Thymus (tissue), 14 donors: ENCODE measurements around the gene KCNE1. TPM values are rescaled to one million over a fixed set of nuclear protein-coding genes. Genes with fewer than 3 reads are reported as not detected.
"Not testable (repeated sequence)": the region's sequence is repeated elsewhere in the genome, so short reads cannot be mapped to it uniquely, and the experiment has no call there.

Experiments used
- DNase-seq, 9 donors: peaks; one replicate each; pipeline ENCODE4 v3.0.0-alpha.2; 2013; ENCODE audit warnings: low spot score in 9 of 9, low read depth in 6 of 9, missing footprints in 1 of 9
- H3K27ac ChIP-seq, 2 donors: one replicate each; pipeline ENCODE4 v1.5.1; 2013; ENCODE audit warnings: control low read depth in 1 of 2, low read depth in 1 of 2, low read length in 1 of 2, mild to moderate bottlenecking in 1 of 2, moderate library complexity in 1 of 2
- H3K27me3 ChIP-seq, 2 donors: one replicate each; pipeline ENCODE4 v1.5.1; 2013; ENCODE audit warnings: low read length in 1 of 2; ENCODE audit not compliant: control insufficient read depth in 2 of 2, insufficient read depth in 1 of 2
- H3K36me3 ChIP-seq, 2 donors: one replicate each; pipeline ENCODE4 v1.5.1; 2013; ENCODE audit warnings: low read length in 1 of 2, mild to moderate bottlenecking in 1 of 2, moderate library complexity in 1 of 2; ENCODE audit not compliant: control insufficient read depth in 2 of 2, insufficient read depth in 2 of 2
- H3K4me1 ChIP-seq, 2 donors: one replicate each; pipeline ENCODE4 v1.5.1; 2013; ENCODE audit warnings: low read length in 2 of 2; ENCODE audit not compliant: control insufficient read depth in 2 of 2, insufficient read depth in 2 of 2
- H3K4me3 ChIP-seq, 2 donors: one replicate each; pipeline ENCODE4 v1.5.1; 2013; ENCODE audit warnings: low read length in 2 of 2, control low read depth in 1 of 2, mild to moderate bottlenecking in 1 of 2
- H3K9me3 ChIP-seq, 2 donors: one replicate each; pipeline ENCODE4 v1.5.1; 2013; ENCODE audit warnings: low read length in 1 of 2, mild to moderate bottlenecking in 1 of 2; ENCODE audit not compliant: control insufficient read depth in 2 of 2, insufficient read depth in 1 of 2
- WGBS: extraction: QIAGEN DNeasy Blood & Tissue Kit; methylation state at CpG from one replicate; pipeline ENCODE4 v1.1.7; 2013; 5-methylcytosine and 5-hydroxymethylcytosine counted together
- long read RNA-seq, 10 donors: transcript quantifications; one replicate each; lab custom pipeline, GENCODE V29; 2026
- polyA plus RNA-seq: library from polyadenylated mRNA; stranded (reverse); fragments of 200-250 nt; gene quantifications from one replicate; pipeline ENCODE4 v1.2.3, GENCODE V29; 2013
- total RNA-seq: library from RNA; stranded (reverse); fragments of 120-200 nt; gene quantifications from one replicate; pipeline ENCODE4 v1.2.4, GENCODE V29; 2013
- donor health status: healthy.

KCNE1 gene
- total RNA-seq (0.19 TPM), polyA plus RNA-seq (0.94 TPM)
- long read RNA-seq, donor 1 = 0 reads
- long read RNA-seq, donor 2 = 0 reads
- long read RNA-seq, donor 3 = 0 reads
- long read RNA-seq, donor 4 = 0 reads
- long read RNA-seq, donor 5 = 0 reads
- long read RNA-seq, donor 6 = 0 reads
- long read RNA-seq, donor 7 = 0 reads
- long read RNA-seq, donor 8 = 0 reads
- long read RNA-seq, donor 9 = 0 reads
- long read RNA-seq, donor 10 = 0 reads

DNA sequence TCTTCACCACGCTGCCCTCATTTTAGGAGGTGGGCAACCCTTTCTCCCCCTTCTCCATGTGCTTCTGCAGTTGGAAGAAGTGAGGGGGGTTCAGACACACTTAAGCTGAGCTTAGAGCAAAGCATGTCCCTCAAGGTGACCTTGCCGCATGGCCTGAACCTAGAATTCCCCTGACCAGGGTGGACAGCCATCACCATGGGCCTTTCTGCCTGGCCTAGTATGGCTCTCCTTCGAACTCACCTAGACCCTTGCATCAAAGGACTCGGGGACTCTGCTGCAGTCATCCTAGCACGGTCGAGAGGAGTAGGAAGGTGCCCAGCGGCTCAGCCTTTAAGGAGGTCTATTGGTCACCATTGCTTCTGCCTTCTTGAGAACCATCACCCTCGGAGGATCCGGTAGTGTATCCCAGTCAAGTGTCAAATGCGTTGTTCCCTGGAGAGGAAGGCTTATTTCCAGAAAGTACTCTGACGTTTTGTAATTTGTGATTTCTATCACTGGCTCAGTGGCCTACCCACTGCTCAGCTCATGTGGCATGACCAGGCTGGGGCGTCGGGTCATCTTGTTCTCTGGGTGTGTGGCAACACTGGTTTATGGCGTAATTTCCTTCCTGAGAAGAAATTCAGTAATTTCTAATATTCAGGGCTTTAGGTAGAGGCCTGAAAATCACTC lies at the start of gene KCNE1:
KCNE1 (minus strand) TSS at position 424 of the 669 bp plus-strand sequence. CDS start 62,576 bp downstream, outside the sequence.
- DNase-seq = no peak
- no peaks in the 10 kb centered on the region for H3K27me3 ChIP-seq
- 93% methylated on average over 14 of the region's 14 CpGs for WGBS
- H3K9me3 ChIP-seq = no peaks in the 10 kb centered on the region
- H3K4me3 ChIP-seq = no peak within 1 kb of the TSS
- no peak within 1 kb of the TSS for H3K27ac ChIP-seq
- H3K4me1 ChIP-seq = no peaks in the 10 kb centered on the region
- H3K36me3 ChIP-seq = no peaks in the 10 kb centered on the region

DNA sequence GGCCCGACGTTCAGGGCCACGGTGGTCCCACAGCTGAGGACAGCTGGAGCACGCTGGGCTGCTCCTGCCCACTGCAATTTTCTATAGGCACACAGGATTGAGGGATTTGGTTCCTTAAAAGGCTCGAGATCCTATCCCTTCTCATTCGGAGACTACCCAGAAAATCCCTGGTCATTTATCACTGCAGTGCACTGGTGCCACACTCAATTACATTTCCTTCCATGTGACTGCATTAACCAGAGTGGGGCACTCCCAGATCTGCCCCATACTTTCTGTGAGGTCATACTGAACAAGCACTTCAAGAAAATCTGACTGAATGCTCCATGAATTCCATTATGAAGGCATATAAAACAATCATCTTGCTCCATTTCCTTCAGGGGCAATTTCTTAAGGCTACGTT lies 49.8 kb upstream of the KCNE1 start:
- Histone ChIP-seq H3K36me3 (peaks cover 11 to 12% of the 10 kb centered on the region in 2 donors), H3K4me3 (no peak overlapping the region), H3K27ac (no peak overlapping the region), H3K9me3 (no peaks in the 10 kb centered on the region), H3K4me1 (no peaks in the 10 kb centered on the region), H3K27me3 (no peaks in the 10 kb centered on the region)
- DNase-seq = no peak
- 94% methylated on average over 7 of the region's 7 CpGs for WGBS

DNA sequence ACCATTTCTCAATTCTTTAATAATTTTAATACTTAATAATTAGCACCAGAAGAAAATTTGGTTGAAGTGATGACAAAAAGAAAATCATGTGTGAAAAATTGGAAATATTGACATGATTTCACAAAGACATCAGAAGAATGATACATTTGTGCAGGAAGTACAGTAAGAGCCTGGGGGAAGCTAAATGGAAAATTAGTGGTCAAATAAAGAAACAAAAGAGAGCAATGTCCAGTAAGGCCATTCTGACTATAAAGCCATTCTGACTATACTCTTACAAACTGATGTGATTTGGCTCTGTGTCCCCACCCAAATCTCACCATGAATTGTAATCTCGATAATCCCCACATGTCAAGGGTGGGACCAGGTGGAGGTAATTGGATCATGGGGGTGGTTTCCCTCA lies 48.6 kb upstream of the KCNE1 start:
- peaks cover 4% of the 10 kb centered on the region in 2 donors for H3K36me3 ChIP-seq
- no peaks in the 10 kb centered on the region for H3K27me3 ChIP-seq
- 0% methylated on average over 1 of the region's 1 CpG for WGBS
- H3K27ac ChIP-seq = no peak overlapping the region
- H3K4me1 ChIP-seq = no peaks in the 10 kb centered on the region
- no peak overlapping the region for H3K4me3 ChIP-seq
- no peak for DNase-seq
- no peaks in the 10 kb centered on the region for H3K9me3 ChIP-seq

DNA sequence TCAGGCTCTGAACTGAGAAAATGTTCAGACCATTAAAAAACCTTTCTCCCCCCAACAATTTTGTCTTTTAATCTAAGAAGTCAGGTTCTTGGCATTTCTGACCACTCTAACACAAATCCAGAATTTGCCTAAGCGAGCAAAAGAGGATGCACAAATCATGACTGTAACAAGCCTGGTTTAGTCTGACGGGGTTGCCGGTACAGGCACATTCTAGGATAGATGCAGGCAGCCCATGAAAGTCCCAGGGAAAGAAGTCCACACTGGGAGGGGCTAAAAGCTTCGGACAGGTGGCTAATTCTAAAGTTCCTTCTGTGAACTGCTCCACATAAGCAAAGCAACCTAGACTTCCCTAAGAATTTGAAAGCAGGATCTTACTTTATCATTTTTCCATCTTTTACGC lies 48.0 kb upstream of the KCNE1 start:
- Histone ChIP-seq H3K4me1 (no peaks in the 10 kb centered on the region), H3K36me3 (peaks cover 4% of the 10 kb centered on the region in 2 donors), H3K4me3 (no peak overlapping the region), H3K9me3 (peaks cover 0 to under 1% of the 10 kb centered on the region in 2 donors), H3K27me3 (no peaks in the 10 kb centered on the region), H3K27ac (no peak overlapping the region)
- DNase-seq = no peak
- WGBS = 97% methylated on average over 5 of the region's 5 CpGs

DNA sequence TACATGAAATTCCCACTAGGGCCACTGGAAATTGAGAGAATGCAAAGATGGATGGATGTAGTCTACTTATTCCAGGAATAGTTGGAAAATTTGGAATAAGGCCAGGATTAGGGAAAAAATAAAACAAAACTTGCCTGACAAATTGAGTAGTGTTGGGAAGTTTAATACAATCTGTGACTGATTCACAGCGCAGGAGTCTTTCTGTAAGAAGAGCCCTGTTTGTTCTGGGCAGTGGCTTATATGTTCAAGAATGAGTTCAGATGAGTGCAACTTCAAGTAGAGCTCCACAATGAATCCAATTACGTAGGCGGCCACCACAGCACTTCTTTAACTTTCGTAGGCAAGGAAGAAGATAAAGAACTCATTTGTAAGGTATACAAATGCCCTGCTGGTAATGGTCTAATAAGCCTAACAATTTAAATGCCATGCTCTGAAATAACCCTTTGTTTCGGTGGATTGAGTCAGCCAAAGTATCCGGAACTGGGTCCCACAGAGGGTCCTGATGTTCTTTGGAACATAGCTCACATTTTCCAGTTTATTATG lies 47.1 kb upstream of the KCNE1 start:
- Histone ChIP-seq H3K27ac (no peak overlapping the region), H3K4me3 (no peak overlapping the region), H3K36me3 (peaks cover 1 to 4% of the 10 kb centered on the region in 2 donors), H3K27me3 (no peaks in the 10 kb centered on the region), H3K4me1 (no peaks in the 10 kb centered on the region), H3K9me3 (peaks cover 0 to 1% of the 10 kb centered on the region in 2 donors)
- no peak for DNase-seq
- 90% methylated on average over 6 of the region's 6 CpGs for WGBS

DNA sequence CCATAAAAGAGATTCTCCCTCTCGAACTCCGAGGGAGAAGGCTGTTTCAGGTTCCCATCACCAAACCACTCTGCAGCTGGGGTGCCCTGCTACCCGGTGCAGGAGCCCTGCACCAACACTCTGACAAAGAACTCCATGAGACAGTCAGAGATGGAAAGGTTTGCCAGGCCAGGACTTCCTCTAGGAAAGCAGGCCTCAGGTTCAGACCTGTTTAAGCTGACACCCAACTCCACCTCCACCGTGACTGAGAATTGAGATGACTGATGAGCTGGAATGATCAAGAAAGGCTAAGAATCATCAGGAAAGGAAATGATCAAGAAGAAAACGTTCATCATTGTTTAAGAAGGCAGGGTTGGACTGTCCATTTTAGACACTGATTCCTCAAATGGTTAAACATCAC lies 46.2 kb upstream of the KCNE1 start:
- 94% methylated on average over 5 of the region's 5 CpGs for WGBS
- H3K36me3 ChIP-seq = peaks cover 0 to 4% of the 10 kb centered on the region in 2 donors
- no peaks in the 10 kb centered on the region for H3K4me1 ChIP-seq

DNA sequence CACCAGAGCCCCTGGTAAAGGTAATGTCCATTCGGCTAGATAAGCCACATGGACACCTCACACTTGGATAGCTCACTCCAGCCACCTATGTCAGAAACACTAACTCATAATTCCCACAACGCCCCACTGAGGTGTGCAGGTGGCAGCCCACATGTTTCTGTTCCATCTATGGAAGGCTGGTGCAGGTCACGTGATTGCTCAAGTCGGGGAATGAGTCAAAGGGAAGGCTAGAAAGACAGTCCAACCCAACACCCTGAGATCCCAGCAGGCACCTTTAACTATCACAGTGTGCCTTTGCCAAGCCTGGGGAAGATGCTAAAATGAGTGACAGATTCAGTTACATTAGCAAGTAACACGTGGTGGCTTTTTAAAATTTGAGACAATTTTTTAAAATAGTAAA lies 45.3 kb upstream of the KCNE1 start:
- peaks cover 0 to 1% of the 10 kb centered on the region in 2 donors for H3K9me3 ChIP-seq
- 97% methylated on average over 5 of the region's 5 CpGs for WGBS
- no peaks in the 10 kb centered on the region for H3K36me3 ChIP-seq
- H3K4me3 ChIP-seq = no peak overlapping the region
- no peak for DNase-seq
- no peaks in the 10 kb centered on the region for H3K4me1 ChIP-seq
- no peak overlapping the region for H3K27ac ChIP-seq
- no peaks in the 10 kb centered on the region for H3K27me3 ChIP-seq

More for the DNA sequence above, 46.2 kb upstream of the KCNE1 start:
- Histone ChIP-seq H3K27me3 (no peaks in the 10 kb centered on the region), H3K9me3 (peaks cover 0 to 1% of the 10 kb centered on the region in 2 donors), H3K27ac (no peak overlapping the region), H3K4me3 (no peak overlapping the region)
- DNase-seq = no peak

DNA sequence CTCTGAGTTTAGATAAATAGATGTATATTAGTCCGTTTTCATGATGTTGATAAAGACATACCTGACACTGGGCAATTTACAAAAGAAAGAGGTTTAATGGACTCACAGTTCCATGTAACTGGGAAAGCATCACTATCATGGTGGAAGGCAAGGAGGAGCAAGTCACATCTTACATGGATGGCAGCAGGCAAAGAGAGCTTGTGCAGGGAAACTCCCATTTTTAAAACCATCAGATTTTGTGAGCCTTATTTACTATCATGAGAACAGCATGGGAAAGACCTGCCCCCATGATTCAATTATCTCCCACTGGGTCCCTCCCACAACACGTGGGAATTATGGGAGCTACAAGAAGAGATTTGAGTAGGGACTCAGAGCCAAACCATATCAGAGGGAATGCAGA lies 42.7 kb upstream of the KCNE1 start:
- H3K4me1 ChIP-seq, DNase-seq, H3K27me3 ChIP-seq, H3K36me3 ChIP-seq, H3K4me3 ChIP-seq, H3K27ac ChIP-seq, H3K9me3 ChIP-seq: not testable (repeated sequence)
- 98% methylated on average over 2 of the region's 2 CpGs for WGBS

DNA sequence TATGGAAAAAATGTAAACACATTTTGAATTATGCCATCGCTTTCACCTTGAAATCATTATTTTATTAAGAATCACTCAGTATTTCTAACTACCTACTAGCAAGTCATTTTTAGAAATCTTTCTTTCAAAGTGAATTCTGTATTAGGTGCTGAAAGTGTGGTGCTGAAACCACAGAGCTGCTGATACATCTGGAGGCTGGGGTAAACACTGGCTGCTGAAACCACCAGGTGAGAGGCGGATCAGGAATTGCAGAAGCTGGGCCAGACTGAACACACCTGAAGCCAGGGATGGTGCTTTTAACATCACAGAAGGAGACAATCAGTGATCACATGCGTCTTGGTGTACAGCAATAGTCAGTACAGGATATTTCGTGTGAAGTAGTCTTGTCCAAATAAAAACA lies 42.2 kb upstream of the KCNE1 start:
- DNase-seq = no peak
- Histone ChIP-seq H3K9me3 (peaks cover 0 to 1% of the 10 kb centered on the region in 2 donors), H3K36me3 (peaks cover 0 to 5% of the 10 kb centered on the region in 2 donors), H3K27ac (no peak overlapping the region), H3K27me3 (no peaks in the 10 kb centered on the region), H3K4me3 (no peak overlapping the region), H3K4me1 (no peaks in the 10 kb centered on the region)
- 96% methylated on average over 4 of the region's 4 CpGs for WGBS
